ENCODE results near the gene COA5. TPM values are rescaled to one million over a fixed set of nuclear protein-coding genes. Genes with fewer than 3 reads are reported as not detected.

Gene COA5
- total RNA-seq, 4 donors from 2014 or later, result 14.3 to 31.3 (median 29.0) TPM

DNA sequence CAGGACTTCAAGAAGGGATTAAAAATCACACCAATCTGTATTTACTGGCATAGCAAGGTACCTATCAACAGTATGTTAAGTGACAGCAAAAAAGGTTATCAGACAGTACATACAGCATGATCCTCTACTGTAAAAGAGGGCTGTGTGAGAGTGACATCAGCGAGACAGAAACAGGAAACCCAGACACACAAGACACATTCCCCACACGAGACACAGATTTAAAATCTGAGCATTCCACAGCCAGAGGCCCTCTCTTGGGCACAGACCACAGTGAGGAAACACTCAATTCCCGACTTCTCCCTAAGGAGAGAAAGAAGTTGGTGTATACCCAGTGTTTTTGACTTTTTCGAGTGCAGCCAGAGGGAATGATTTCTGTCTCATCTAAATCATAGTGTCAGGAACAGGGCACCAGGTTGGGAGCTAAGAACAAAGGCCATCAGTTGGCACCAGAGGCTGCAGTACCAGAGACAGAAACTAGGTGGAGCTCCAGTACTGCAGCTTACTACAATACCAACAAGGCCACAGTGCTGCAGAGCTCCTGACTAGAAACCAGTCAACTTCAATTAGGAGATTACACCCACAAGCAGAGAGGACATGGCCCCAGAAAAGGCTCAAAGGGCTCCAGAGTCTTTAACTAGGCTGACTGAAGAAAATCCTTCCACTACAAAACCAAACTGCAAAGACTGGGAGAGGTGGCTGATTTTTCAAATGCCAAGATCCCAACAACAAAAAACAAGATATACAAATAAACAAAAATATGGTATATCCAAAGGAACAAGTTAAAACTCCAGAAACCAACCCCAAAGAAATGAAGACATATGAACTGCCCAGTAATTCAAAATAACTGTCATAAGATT is 41.1 kb upstream of the COA5 start:
- DNase-seq (ENCODE audit: low spot score in 2 of 2), result peak; percentile 86 to 95

DNA sequence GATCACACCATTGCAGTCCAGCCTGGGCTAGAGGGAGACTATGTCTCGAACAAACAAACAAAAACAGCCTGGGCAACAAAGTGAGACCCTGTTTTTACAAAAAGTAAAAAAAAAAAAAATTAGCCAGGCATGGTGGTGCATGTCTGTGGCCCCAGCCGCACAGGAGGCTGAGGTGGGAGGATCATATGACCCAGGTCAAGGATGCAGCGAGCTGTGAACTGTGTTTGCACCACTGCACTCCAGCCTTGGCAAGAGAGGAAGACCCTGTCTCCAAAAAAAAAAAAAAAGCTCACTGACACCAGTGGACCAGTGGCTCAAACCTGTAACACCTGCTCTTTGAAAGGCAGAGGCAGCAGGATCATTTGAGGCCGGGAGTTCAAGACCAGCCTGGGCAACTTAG is 40.1 kb upstream of the COA5 start:
- WGBS, 2 donors, result 90 to 91% methylated on average over 4 of the region's 4 CpGs

More for the DNA sequence above, 41.1 kb upstream of the COA5 start:
- intact Hi-C loops (cut with DNase I; ENCODE audit: low total_unique reads), result loop anchor here (5.0 kb wide), 2 partner anchors 188 to 418 kb away; no protein-coding TSS in a partner anchor
- WGBS, 2 donors, result 21 to 26% methylated on average over 4 of the region's 4 CpGs
- TF ChIP-seq, protein P1, sequence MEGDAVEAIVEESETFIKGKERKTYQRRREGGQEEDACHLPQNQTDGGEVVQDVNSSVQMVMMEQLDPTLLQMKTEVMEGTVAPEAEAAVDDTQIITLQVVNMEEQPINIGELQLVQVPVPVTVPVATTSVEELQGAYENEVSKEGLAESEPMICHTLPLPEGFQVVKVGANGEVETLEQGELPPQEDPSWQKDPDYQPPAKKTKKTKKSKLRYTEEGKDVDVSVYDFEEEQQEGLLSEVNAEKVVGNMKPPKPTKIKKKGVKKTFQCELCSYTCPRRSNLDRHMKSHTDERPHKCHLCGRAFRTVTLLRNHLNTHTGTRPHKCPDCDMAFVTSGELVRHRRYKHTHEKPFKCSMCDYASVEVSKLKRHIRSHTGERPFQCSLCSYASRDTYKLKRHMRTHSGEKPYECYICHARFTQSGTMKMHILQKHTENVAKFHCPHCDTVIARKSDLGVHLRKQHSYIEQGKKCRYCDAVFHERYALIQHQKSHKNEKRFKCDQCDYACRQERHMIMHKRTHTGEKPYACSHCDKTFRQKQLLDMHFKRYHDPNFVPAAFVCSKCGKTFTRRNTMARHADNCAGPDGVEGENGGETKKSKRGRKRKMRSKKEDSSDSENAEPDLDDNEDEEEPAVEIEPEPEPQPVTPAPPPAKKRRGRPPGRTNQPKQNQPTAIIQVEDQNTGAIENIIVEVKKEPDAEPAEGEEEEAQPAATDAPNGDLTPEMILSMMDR (IDR thresholded peaks at IDR 0.05), result peak in 1 of 3 donors; percentile 85
- no peak for TF ChIP-seq POLR2A (IDR thresholded peaks at IDR 0.05)
- no peak overlapping the region for H3K4me3 ChIP-seq (ENCODE audit: low read depth, poor library complexity, severe bottlenecking)

DNA sequence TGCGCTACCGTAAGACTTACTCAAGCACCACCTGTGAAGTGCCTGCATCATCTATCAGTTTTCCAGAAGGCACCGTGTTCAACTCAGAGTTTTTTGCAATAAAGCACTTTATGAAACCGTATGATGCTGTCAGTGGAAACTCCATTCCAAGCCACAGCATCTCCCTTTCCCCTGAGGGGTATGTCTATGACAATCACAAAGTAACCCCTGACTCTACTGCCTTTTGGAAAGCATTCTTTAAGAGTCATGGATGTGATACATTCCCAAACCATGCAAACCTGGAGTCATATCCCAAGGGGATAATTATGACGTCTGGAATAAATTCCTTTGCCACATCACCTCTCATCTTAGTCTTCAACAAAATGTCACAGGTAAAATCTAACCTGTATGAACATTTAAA is 39.3 kb upstream of the COA5 start:
- 75 to 76% methylated on average over 5 of the region's 5 CpGs for WGBS, 2 donors
- no peak for TF ChIP-seq POLR2A (IDR thresholded peaks at IDR 0.05)
- TF ChIP-seq, protein P1 (IDR thresholded peaks at IDR 0.05), result no peak
- DNase-seq (ENCODE audit: low spot score in 2 of 2), result no peak
- intact Hi-C loops (cut with DNase I; ENCODE audit: low total_unique reads), result loop anchor here (5.0 kb wide), 2 partner anchors 190 to 420 kb away; no protein-coding TSS in a partner anchor
- no peak overlapping the region for H3K4me3 ChIP-seq (ENCODE audit: low read depth, poor library complexity, severe bottlenecking)

More for the DNA sequence above, 40.1 kb upstream of the COA5 start:
- no peak for DNase-seq (ENCODE audit: low spot score in 2 of 2)
- no peak overlapping the region for H3K4me3 ChIP-seq (ENCODE audit: low read depth, poor library complexity, severe bottlenecking)
- intact Hi-C loops (cut with DNase I; ENCODE audit: low total_unique reads), result loop anchor here (5.0 kb wide), 2 partner anchors 189 to 419 kb away; no protein-coding TSS in a partner anchor
- TF ChIP-seq POLR2A (IDR thresholded peaks at IDR 0.05), result no peak
- TF ChIP-seq, protein P1 (IDR thresholded peaks at IDR 0.05), result no peak

DNA sequence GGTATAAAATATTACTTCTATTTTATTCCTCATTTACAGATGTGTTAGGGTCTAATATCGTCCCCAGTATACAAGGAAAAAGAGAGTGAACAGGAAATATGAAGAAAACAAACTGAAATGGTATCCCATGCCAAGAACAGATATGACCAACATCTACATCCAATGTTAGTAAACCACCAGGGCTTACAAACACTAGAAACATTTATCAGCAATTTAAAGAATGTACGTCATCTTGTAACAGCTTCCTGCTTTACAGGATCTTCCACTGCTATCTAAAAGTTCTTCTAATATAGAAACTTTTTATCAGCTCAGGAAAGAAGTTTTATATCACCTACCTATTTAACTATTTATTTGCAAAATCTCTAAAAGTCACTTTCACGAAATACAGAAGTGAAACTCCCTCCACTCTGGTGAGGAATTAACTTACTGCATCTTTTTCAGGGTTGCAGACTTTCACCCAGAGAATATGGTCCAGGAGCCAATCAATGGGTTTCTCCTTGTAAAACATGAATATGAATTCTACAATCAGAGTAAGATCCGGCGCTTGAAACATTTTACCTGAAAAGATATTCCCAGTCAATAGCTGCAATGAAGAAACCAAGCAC is 35.3 kb upstream of the COA5 start:
- no peak for DNase-seq (ENCODE audit: low spot score in 2 of 2)
- no peak for TF ChIP-seq POLR2A (IDR thresholded peaks at IDR 0.05)
- TF ChIP-seq, protein P1 (IDR thresholded peaks at IDR 0.05), result no peak
- H3K4me3 ChIP-seq (ENCODE audit: low read depth, poor library complexity, severe bottlenecking), result no peak overlapping the region
- 91% methylated on average over 5 of the region's 5 CpGs for WGBS, 2 donors
- intact Hi-C loops (cut with DNase I; ENCODE audit: low total_unique reads), result no loop called here

DNA sequence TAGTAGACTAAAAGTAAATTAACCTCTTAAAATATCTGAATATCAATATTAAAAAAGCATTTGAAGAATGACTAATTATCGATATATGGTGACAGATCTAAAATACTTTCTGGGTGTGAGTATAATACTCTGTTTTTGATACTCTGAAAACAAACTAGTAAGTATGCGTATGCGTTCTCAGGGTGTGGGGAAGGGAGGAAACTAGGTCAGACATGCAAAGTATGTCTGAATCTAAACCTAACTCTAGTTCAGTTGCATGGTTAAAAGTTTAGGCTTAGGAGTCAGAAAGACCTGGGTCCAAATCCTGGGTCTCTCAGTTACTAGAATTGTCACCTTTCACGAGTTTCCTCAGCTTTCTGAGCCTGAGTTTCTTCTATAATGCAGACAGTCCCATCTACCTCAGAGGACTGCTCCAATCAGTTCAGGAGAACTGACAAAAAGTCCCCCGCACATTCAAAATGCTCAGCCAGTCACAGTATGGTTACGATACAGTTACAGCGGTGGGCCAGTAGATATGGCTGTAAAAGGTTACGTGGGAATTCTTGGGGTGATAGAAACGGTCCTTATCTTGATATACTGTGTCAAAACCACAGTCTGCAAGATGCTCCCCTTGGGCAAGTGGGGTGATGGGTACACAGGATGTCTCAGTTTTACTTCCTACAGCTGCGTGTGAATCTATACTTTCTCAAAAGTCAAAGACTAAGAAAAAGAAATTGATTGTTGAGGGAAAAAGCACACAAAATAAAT is 29.3 kb upstream of the COA5 start:
- H3K4me3 ChIP-seq (ENCODE audit: low read depth, poor library complexity, severe bottlenecking), result no peak overlapping the region
- intact Hi-C loops (cut with DNase I; ENCODE audit: low total_unique reads), result no loop called here
- TF ChIP-seq, protein P1 (IDR thresholded peaks at IDR 0.05), result no peak
- TF ChIP-seq POLR2A (IDR thresholded peaks at IDR 0.05), result no peak
- DNase-seq (ENCODE audit: low spot score in 2 of 2), result no peak
- 78 to 89% methylated on average over 10 of the region's 10 CpGs for WGBS, 2 donors
